Heart left ventricle (tissue), 13 donors: ENCODE measurements around the gene CRYAB.

ENCODE experiments used
- POLR2A ChIP-seq, 2 donors: fragments of 450-650 bp; IDR thresholded peaks; one replicate each; pipeline ENCODE4 v1.6.1; 2017; ENCODE audit warnings: antibody characterized with exemption in 2 of 2, mild to moderate bottlenecking in 2 of 2, moderate library complexity in 2 of 2
- TF ChIP-seq, protein P1 (sequence below), 12 donors: fragments of 200-600 bp; sonication (generic) in 4 of 12; IDR thresholded peaks; one replicate each; pipeline versions ENCODE4 v1.5.0 to v1.8.0; 2018 to 2022; ENCODE audit warnings: antibody characterized with exemption in 12 of 12, mild to moderate bottlenecking in 5 of 12
- donor health status: ischemic (EF 13 %, LVEDD 7.1; RV severe dilation, severe dysfunction).
- donor health status: DM: no; HTN: yes; CAD: no.
- donor health status: DM: no; HTN: no; CAD: no.
- donor health status: ischemic (EF 25% LVEDD 6.9; RV normal size, moderate dysfunction).
- donor health status: ischemic (EF 25% LVEDD 5.7; RV mildly dilated, moderate dysfunction).
- donor health status: ischemic (EF 35%, LVEDD 5.7; RV mildly dilated, moderate dysfunction).
- donor health status: nonischemic (EF 11% LVEDD 7.7; RV severe dilation, severe dysfunction).
- donor health status: DM: yes; HTN: yes; CAD: no.
- donor health status: PGD.
- donor health status: ischemic (EF 29% LVEDD 5.4; RV normal size, mild dysfunction).
- donor health status: nonischemic (EF 23%, LVEDD 6.1; RV moderate dilation, normal function).

DNA sequence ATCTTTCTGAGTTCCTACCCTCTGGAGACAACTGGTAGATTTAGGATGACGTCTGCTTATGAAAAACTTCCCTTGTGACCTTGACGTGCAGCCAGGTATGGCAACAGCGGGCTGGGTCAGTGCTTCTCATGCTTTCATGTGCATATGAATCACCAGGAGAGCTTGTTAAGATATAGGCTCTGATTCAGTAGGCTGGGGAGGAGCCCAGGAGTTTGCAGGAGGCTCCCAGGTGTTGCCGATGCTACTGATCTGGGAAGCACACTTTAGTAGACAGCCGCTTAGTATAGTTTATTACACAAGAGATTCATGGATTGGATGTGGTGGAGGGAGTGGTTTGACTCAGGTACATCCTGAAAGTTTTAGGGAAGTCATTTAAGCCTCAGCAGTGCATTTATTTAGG lies 49.3 kb upstream of the CRYAB start:
- no peak for TF ChIP-seq POLR2A (IDR thresholded peaks at IDR 0.05)
- TF ChIP-seq, protein P1, sequence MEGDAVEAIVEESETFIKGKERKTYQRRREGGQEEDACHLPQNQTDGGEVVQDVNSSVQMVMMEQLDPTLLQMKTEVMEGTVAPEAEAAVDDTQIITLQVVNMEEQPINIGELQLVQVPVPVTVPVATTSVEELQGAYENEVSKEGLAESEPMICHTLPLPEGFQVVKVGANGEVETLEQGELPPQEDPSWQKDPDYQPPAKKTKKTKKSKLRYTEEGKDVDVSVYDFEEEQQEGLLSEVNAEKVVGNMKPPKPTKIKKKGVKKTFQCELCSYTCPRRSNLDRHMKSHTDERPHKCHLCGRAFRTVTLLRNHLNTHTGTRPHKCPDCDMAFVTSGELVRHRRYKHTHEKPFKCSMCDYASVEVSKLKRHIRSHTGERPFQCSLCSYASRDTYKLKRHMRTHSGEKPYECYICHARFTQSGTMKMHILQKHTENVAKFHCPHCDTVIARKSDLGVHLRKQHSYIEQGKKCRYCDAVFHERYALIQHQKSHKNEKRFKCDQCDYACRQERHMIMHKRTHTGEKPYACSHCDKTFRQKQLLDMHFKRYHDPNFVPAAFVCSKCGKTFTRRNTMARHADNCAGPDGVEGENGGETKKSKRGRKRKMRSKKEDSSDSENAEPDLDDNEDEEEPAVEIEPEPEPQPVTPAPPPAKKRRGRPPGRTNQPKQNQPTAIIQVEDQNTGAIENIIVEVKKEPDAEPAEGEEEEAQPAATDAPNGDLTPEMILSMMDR (IDR thresholded peaks at IDR 0.05) = no peak
